GM21723 (cell line): ENCODE data around the gene LIMK2.
"Not testable (repeated sequence)": the region's sequence is repeated elsewhere in the genome, so short reads cannot be mapped to it uniquely, and the experiment has no call there.

ENCODE experiments used
- ATAC-seq: cut with Tn5 transposase; IDR thresholded peaks from one replicate; pipeline ENCODE4 v1.9.1; 2021; ENCODE audit warnings: mild to moderate bottlenecking, moderate library complexity; ENCODE audit not compliant: unreplicated experiment

Gene LIMK2

DNA sequence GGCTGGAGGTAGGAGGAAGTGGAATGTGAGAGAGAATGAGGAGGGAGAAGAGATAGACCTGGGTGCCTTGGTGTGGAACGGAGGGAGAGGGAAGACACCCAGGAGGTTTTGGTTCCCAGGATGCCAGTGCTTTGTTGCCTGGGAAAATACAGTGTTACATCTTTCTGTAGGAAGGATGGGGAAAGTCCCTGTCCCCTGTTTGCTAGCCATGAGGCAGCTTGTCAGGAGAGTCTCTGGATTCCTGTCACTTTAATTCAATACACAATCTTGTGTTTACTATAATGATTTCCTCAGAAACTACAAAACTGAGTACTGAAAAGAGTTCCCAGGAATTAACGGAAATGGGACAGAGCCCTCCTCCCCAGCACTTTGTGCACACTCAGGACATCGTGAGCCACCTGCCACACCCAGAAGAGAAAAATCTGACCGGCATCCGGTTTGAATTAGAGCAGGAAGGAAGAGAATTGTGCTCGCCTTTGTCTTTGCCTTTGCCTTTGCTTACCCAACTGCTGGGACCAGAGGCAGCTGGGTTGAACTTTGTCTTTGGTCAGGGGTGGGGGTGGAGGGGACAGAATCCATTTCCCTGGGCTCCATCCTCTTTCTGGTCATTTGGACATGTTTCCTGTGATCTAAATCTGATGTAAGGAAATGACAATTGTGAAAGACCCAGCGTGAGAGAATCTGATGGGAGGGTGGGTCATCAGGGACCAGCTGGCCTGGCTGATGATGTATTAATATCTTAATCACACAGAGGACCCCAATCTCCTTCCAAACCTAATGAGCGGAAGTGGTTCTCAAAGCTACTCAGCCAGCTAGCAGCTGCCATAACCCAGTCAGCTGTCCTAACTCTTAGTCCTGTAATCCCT is 1.3 kb upstream of the LIMK2 start:
- no peak for ATAC-seq

DNA sequence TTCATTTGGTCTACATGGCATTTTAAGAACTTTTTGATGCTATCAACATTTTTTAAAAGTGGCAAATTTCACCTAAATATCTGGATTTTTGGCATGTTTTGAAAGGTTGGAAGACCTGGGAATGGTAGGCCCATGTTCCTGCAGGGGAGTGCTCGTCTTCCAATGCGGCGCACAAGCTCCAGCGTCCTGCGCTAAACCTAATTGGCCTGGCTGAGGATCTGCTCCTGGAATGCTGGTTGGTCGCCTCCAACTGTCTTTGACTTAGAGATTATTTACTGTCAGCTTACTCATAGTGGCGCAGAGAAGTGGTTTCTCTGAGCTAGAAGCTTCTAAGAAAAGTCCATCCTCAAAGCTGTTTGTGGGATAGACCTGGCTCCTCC is 626 bp upstream of the LIMK2 start:
- no peak for ATAC-seq

DNA sequence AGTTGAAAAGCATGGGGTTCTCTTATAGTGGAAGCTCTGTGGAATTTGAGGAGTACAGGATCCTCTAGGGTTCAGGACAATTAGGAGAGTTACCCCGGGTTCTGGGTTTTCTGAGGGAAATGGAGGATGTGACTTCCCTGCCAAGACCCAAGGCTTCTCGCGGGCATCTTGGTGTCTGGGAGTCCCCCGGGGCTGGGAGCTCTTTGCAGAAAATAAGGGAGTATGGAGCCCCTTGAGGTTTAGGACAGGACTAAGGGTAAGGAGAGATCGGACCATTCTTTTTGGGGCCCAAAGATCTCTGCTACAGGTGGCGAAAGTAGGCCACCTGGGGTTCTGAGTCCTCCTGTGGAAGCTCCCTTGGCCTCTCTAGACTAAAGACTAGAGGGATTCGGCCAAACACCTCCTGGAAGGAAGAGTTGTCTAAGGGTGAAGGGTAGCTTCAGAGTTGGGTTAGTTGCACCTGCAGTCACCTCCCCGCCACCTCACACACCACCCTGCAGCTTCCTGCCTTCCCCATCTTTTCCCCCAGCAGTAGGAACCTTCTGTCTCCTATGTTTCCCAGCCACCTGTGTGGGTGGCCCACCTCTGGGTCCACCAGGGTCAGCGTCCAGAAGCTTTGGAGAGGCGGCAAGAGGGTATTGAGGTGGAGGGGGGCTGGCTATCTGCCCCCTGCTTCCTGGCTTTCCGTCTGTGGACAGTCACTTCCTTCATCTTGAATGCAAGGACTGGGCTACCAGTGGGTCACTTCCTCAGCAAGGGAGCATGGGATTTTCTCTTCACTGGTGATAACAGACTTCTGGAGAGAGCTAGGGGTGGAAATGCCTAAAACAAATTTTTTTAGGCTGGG is 908 bp downstream of the LIMK2 start:
- ATAC-seq = no peak

DNA sequence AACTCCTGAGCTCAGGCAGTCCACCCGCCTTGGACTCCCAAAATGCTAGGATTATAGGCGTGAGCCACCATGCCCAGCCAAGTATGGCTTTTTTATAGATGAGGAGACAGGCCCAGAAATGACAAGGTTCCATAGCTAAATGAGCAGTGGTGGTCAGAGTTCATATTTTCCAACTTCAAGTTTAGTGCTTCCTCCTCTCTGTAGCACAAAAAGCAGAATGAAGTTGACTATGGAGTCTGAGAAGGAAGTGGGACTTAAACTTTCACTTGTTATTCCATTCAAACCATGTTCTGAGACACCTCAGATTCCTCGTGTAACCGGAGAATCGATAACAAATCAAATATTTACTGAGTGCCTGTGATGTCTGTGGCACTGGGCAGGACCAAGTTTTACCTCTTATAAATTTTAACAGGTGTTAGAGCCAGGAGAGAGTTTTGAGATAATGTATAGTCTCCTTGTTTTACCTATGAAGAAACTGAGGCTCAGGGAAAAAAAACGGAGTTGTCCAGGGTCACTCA is 3.0 kb downstream of the LIMK2 start:
- ATAC-seq = no peak

DNA sequence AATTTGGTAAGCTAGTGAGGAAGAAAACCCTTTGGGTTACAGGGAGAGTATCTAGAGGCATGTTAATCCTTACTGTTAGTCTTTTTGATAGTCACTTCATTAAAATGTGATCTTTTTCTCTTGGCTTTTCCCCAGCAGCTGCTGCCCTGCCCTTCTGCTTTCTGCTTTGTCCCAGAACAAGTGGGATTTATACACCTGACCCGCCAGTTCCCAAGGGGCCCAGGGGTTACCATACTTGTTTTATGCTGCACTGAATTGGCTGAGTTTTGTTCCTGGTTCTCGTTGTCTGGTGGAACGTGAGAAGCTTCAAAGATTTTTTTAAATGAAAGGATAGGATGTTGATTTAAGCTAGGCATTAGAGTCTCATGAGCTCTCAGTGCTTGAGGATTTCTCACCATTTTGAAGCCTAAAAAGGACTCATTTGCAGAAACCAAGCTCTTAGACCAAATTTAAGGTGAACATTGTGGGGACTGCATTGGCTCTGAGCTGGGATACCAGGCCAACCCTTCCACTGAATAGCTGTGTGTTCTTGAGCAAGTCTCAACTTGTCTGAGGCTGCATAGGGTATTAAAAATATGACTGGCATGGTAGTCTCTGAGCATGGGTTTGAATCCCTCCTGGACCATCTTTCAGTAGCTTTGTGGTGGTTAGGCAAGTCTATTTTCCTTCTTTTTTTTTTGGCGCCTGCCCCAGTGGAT is 6.6 kb downstream of the LIMK2 start:
- no peak for ATAC-seq

DNA sequence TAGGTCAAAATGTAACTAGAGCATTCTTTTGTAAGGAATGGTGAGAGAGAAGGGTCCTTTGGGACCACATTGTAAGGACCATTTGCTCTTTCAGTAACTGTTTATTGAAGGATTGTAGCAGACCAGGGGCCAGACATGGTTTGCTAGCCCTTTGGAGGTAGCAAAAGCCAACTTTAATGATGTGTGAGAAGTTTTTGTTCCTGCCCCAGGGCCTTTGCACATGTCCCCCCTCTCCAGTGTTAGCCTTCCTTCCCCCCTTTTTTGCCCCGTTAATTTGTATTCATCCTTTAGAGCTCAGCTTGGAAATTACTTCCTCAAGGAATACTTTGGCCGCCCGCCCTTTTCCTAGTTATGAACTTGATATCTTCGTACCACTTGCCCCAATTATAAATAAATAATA is 9.0 kb downstream of the LIMK2 start:
- ATAC-seq = no peak

DNA sequence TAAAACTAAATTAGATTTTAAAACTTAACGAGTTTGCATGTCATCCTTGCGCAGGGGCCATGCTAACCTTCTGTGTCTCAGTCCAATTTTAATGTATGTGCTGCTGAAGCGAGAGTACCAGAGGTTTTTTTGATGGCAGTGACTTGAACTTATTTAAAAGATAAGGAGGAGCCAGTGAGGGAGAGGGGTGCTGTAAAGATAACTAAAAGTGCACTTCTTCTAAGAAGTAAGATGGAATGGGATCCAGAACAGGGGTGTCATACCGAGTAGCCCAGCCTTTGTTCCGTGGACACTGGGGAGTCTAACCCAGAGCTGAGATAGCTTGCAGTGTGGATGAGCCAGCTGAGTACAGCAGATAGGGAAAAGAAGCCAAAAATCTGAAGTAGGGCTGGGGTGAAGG is 10.6 kb downstream of the LIMK2 start:
- no peak for ATAC-seq

DNA sequence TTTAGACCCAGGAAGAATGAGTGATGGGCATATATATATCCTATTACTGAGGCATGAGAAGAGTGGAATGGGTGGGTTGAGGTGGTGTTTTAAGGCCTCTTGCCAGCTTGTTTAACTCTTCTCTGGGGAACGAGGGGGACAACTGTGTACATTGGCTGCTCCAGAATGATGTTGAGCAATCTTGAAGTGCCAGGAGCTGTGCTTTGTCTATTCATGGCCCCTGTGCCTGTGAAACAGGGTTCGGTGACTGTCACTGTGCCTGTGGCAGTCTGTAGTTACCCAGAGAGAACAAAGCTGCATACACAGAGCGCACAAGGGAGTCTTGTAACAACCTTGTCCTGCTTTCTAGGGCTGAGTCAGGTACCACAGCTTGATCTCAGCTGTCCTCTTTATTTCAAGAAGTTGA is 11.7 kb downstream of the LIMK2 start:
- ATAC-seq = no peak

DNA sequence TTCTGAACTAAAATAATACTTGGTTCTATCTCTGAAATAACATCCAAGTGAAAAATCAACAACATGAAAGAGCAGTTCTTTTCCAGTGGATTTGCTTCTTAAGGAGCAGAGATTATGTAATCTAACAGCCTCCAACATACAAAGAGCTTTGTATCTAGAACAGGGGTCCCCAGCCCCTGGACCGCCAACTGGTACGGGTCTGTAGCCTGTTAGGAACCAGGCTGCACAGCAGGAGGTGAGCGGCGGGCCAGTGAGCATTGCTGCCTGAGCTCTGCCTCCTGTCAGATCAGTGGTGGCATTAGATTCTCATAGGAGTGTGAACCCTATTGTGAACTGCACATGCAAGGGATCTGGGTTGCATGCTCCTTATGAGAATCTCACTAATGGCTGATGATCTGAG is 12.6 kb downstream of the LIMK2 start:
- not testable (repeated sequence) for ATAC-seq

DNA sequence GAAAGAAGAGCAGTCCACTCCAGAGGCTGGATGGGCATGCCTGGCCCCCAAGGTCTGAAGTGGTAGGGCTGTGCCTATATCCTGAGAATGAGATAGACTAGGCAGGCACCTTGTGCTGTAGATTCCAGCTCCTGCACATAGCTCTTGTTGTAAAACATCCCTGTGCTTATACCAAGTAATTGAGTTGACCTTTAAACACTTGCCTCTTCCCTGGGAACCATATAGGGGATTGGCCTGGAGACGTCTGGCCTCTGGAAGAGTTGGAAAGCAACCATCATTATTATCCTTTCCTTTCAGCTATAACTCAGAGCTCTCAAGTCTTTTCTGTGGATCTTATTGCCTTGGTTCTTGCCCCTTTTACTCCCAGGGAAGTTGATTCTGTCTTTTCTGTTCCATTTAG is 15.1 kb downstream of the LIMK2 start:
- no peak for ATAC-seq

DNA sequence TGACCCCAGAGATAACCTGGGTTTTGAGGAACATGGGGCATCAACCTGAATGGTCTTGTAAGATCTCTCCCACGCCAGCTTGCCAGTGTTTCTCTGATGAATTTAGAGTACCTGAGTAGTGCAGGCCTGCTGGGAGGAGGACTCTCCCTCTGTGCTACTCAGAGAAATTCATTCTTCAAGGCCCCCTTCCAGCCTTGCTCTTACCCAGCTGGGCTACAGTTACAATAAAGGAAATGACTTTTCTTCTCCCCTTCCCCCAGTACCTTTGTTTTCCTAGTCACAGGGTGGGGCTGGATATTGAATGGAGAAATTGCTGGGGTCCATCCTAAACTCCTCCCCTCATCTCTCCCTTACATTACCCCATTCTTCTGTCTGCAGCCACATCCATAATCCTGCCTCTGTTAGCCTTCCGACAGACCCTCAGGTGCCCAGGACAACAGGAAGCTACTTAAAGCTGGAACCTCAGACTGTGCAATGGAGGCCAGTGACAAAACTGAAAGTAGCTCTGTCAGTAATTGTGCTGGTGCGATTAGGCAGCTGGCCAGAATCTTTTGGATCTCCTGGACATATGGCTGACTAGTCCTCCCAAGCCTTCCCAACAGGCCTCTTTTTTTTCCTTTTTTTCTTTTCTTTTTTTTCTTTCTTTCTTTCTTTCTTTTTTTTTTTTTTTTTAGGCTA is 17.4 kb downstream of the LIMK2 start:
- ATAC-seq = no peak

DNA sequence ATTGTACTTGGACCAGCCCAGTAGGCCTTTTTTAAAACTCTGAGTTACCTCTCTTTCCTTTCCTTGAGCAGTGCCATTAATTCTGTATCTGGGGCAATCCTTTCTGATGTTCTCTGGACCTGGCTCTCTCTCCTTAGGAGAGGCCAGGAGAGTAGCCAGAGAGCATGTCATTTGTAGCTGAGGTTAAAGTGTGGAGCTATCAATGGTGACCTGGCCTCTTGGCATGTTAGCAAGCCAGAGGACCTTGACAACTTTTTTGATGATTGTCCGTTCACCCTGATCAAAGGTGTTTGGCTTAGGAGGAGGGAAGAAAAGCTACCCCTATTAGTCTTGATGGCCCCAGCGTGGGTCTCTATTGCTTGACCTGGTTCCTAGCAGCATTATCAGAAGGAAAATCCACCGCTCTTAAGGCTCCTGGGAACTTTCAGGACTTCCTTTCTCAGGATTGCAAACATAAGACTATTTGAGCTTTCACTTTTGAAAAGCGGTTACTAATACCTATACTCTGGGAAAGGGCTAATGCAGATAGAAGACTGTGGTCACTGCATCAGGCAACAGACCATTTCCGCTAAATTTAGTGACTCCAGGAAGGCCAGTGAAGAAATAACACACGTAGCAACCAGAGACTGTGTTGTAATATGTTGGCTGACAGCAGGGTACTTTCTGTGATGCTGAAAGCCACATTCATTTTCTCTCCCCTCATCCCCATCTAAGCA is 18.2 kb downstream of the LIMK2 start:
- ATAC-seq = no peak

DNA sequence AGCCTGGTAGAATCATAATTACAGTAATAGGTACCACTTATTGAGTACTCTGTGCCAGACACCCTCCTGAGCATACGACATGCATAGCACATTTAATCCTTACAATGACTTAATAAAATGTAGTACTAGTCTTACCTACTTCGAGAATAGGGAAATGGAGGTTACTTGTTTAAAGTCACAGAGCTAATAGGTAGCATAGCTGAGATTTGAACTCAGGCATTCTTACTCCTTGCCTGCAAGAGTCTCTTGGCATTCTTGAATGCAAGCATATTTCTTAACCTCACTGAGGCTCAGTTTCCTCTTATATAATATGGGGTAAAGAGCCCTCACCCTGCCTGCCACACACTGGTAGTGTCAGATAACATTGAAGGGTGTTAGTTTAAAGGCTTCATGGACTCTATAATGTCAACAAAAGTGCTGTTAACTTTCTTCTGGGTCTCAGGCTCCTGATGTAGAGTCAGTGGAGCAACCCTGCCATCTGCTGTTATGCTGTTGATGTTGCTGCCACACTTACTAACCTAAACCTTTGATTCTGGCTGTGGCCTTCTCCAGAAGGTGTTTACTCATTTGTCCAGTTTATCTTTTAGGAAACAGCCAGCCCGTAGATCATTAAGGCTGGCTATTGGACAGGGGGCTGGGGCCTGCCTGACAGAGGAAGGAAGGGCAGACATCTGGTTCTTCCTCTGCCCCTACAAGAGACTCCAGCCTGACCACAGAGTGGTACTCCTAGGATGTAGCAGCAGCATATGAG is 18.9 kb downstream of the LIMK2 start:
- peak; percentile 55 for ATAC-seq

DNA sequence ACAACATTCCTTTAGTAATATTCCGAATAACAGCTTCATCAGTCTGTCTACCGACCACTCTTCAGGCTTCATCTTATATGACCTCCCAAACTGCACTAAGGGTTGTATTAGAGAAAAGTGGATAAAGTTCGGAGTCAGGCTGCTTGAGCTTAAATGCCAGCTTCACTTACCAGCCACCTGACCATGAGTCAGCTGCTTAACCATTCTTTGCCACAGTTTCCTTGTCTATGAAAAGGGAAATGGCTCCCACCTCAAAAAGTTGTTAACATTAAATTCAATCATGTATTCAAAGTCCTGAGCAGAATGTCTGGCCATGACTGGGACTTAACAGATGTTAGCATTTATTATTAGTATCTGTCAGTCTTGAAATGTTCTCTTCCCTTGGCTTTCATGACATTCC is 20.9 kb downstream of the LIMK2 start:
- no peak for ATAC-seq

DNA sequence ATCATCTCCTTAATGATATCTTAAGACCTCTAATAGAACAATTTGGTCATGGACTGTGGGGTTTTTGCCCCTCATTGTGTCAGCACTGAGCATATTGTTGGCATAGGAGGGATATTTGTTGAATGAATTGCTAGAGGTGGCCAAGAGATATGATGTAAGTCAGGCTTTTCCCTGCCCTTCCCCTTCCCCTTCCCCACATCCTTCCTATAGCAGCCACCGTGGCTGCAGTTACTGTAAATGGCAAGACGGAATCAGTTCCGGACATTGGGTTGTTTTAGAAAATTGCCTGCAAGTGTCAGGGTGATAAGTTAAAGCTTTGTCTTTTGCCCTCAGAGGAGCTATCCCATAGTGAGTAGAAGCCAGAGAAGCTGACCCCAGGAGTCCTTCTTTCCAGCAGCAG is 23.0 kb downstream of the LIMK2 start:
- no peak for ATAC-seq

DNA sequence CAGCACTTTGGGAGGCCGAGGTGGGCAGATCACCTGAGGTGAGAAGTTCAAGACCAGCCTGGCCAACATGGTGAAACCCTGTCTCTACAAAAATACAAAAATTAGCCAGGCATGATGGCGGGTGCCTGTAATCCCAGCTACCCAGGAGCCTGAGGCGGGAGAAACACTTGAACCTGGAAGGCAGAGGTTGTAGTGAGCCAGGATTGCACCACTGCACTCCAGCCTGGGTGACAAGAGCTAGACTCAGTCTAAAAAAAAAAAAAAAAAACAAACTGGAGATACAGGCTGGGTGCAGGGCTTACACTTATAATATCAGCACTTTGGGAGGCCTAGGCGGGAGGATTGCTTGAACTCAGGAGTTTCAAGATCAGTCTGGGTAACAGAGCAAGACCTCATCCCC is 23.9 kb downstream of the LIMK2 start:
- ATAC-seq = not testable (repeated sequence)

DNA sequence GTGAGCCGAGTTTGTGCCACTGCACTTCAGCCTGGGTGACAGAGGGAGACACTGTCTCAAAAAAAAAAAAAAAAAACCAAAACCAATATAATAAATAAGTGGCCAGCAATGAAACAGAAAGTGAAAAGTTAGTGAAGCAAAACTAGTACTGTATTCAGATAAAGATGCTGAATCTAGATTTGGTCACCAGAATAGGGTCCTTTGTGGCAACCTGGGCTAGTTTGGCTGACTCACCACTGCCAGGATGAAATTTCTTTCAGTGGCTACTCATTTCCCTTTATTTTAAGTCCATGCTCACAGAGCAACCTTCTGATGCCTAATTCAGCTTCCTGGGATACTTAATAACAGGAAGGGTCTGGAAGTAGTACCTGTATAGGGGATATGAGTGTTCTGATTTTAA is 26.0 kb downstream of the LIMK2 start:
- ATAC-seq = no peak

DNA sequence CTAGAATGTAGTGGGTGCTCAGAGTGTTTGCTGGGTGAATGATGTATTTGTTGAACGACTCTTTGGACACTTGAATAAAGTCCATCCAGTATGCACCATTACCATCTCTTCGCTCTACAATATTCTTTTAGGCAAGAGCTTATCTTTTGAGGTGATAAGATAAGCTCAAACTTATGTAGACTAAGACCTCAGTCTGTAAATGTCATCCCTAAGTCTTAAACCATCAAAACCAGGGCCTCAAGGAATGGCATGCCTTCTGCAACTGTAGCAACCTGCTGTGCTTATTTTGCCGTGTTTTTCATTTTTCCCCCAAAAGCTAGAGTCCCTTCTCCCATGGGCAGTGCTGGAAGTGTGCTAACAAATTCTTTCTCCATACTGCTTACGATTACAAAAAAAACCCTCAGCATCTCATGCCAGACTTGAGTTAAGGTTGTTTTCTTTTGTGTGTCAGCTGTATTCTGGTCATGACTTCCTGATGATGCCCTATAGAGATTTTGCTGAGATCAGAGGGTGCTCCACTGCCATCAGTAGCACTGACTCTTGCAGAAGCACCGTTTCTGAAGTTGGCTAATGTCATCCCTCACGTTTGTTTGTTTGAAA is 27.8 kb downstream of the LIMK2 start:
- ATAC-seq = no peak

DNA sequence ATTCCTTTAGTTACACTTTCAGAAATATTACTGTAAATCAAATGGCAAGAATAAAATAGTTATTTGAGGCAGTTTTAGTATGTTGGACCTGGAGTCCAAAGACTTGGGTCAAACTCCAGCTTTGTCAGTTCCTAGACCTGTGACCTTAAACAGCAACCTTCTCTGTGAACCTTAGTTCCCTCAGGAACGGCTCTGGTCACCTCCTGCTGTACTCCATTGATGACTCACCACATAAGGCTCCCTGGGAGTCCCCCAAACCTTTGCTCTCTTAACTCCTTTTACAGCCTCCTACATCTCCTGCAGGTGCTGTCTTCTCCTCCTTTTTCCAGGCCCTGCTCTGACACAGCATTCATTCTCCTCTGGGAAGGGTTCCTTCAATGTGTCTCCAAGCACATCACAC is 29.1 kb downstream of the LIMK2 start:
- ATAC-seq = no peak
